K562 (cell line): ENCODE results near the gene ZCWPW1. TPM values are rescaled to one million over a fixed set of nuclear protein-coding genes. Genes with fewer than 3 reads are reported as not detected.

Experiments used
- CCAR2 ChIP-seq: fragments of 200-400 bp; formaldehyde crosslinking; IDR thresholded peaks from 2 replicates; pipeline ENCODE4 v1.6.1; 2017; ENCODE audit warnings: mild to moderate bottlenecking, low read depth, low read length
- EHMT2 ChIP-seq: fragments of 450-650 bp; IDR thresholded peaks from 2 replicates; pipeline ENCODE4 v1.6.1; 2018; ENCODE audit warnings: antibody characterized with exemption
- NR4A1 ChIP-seq, 2 experiments: fragments of 250-450 bp in 1 of 2; fragments of 450-650 bp in 1 of 2; sonication (Bioruptor Pico) in 1 of 2; IDR thresholded peaks; 2 replicates each; pipeline versions ENCODE4 v1.4.0 to v1.6.1; 2016 to 2020; ENCODE audit warnings: mild to moderate bottlenecking in 2 of 2, missing compliant biosample characterization in 1 of 2, missing genetic modification characterization in 1 of 2, moderate library complexity in 1 of 2
- SP2 ChIP-seq: IDR thresholded peaks from 2 replicates; pipeline ENCODE4 v1.6.1; 2011; ENCODE audit warnings: mild to moderate bottlenecking, low read depth, low read length, moderate library complexity; ENCODE audit not compliant: poor library complexity, severe bottlenecking; ENCODE audit errors: extremely low read depth
- TAF1 ChIP-seq: IDR thresholded peaks from 2 replicates; pipeline ENCODE4 v1.6.1; 2011; ENCODE audit warnings: mild to moderate bottlenecking, low read length, moderate library complexity; ENCODE audit not compliant: insufficient read depth, control insufficient read depth, severe bottlenecking; ENCODE audit errors: extremely low read depth
- ZNF75A ChIP-seq: fragments of 450-650 bp; formaldehyde crosslinking; IDR thresholded peaks from 2 replicates; pipeline ENCODE4 v1.4.0; 2020; ENCODE audit warnings: mild to moderate bottlenecking
- polyA plus RNA-seq, 8 experiments: library from polyadenylated mRNA; depleted of rRNA in 4 of 8; stranded (reverse) in 5 of 8; unstranded in 3 of 8; fragments of >200 nt; fragmentation: Nextera tagmentation in 2 of 8; fragmentation: Illumina TruSeq in 1 of 8; extraction: Ambion mirVana in 2 of 8; extraction: Trizol in 1 of 8; gene quantifications; 2 replicates each; pipeline versions ENCODE4 v1.2.1 to v1.2.3, GENCODE V29; 2011 to 2014; ENCODE audit warnings: inconsistent platforms in 1 of 8, missing spikeins in 1 of 8
- total RNA-seq, 7 experiments: library from RNA; depleted of rRNA in 6 of 7; stranded (reverse); fragments of >200 nt in 6 of 7; fragmentation: Illumina TruSeq in 2 of 7; extraction: Trizol in 2 of 7; gene quantifications; 2 replicates each; pipeline versions ENCODE4 v1.2.1 to v1.2.3, GENCODE V29; 2011 to 2021; ENCODE audit warnings: low replicate concordance in 1 of 7
- TF ChIP-seq, protein P1 (sequence below): fragments of 450-650 bp; IDR thresholded peaks from 2 replicates; pipeline ENCODE4 v1.6.1; 2014; ENCODE audit warnings: low read depth, mild to moderate bottlenecking, moderate library complexity, borderline replicate concordance
- TF ChIP-seq, protein P2 (sequence below): fragments of 450-650 bp; formaldehyde crosslinking; IDR thresholded peaks from 2 replicates; pipeline ENCODE4 v1.4.0; 2022; ENCODE audit warnings: missing genetic modification characterization
- TF ChIP-seq, protein P3 (sequence below): fragments of 250-450 bp; sonication (Bioruptor Pico); IDR thresholded peaks from 2 replicates; pipeline ENCODE4 v1.4.0; 2020; ENCODE audit warnings: borderline replicate concordance
- TF ChIP-seq, protein P4 (sequence below): sonication (generic); formaldehyde crosslinking; IDR thresholded peaks from 2 replicates; pipeline ENCODE4 v1.8.1; 2023; ENCODE audit warnings: mild to moderate bottlenecking, missing genetic modification reagents

Gene ZCWPW1
- total and polyA plus RNA-seq, 9 of the 15 experiments (the other 6 are each of a cell fraction or from before 2014, with no cell fraction given), result 0.18 to 1.7 (median 1.2) TPM

DNA sequence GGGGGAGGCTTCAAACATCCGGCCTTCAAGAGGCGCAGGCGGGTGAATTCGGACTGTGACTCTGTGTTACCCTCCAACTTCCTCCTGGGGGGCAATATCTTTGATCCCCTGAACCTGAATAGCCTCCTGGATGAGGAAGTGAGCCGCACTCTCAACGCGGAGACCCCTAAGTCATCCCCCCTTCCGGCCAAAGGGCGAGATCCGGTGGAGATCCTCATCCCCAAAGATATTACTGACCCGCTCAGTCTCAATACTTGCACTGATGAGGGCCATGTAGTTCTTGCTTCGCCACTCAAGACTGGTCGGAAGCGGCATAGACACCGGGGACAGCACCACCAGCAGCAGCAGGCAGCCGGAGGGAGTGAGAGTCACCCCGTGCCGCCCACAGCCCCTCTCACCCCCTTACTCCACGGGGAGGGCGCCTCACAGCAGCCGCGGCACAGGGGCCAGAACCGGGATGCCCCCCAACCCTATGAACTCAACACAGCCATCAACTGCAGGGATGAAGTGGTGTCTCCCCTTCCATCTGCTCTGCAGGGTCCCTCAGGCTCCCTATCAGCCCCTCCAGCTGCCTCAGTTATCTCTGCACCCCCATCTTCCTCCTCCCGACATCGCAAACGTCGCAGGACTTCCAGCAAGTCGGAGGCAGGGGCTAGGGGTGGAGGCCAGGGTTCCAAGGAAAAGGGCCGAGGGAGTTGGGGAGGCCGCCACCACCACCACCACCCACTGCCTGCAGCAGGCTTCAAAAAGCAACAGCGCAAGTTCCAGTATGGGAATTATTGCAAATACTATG lies 2.2 kb upstream of the ZCWPW1 start (continued):
- TF ChIP-seq, protein P1, sequence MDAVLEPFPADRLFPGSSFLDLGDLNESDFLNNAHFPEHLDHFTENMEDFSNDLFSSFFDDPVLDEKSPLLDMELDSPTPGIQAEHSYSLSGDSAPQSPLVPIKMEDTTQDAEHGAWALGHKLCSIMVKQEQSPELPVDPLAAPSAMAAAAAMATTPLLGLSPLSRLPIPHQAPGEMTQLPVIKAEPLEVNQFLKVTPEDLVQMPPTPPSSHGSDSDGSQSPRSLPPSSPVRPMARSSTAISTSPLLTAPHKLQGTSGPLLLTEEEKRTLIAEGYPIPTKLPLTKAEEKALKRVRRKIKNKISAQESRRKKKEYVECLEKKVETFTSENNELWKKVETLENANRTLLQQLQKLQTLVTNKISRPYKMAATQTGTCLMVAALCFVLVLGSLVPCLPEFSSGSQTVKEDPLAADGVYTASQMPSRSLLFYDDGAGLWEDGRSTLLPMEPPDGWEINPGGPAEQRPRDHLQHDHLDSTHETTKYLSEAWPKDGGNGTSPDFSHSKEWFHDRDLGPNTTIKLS, result no peak
- TF ChIP-seq CCAR2 (no peak), EHMT2 (no peak), NR4A1 (CRISPR knock-in tag; IDR thresholded peaks at IDR 0.05) (no peak), NR4A1 (tag; IDR thresholded peaks at IDR 0.05) (no peak), ZNF75A (CRISPR knock-in tag) (no peak), SP2 (no peak), TAF1 (no peak)
- TF ChIP-seq, protein P2, sequence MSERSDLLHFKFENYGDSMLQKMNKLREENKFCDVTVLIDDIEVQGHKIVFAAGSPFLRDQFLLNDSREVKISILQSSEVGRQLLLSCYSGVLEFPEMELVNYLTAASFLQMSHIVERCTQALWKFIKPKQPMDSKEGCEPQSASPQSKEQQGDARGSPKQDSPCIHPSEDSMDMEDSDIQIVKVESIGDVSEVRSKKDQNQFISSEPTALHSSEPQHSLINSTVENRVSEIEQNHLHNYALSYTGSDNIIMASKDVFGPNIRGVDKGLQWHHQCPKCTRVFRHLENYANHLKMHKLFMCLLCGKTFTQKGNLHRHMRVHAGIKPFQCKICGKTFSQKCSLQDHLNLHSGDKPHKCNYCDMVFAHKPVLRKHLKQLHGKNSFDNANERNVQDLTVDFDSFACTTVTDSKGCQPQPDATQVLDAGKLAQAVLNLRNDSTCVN (CRISPR knock-in tag), result no peak
- TF ChIP-seq, protein P3, sequence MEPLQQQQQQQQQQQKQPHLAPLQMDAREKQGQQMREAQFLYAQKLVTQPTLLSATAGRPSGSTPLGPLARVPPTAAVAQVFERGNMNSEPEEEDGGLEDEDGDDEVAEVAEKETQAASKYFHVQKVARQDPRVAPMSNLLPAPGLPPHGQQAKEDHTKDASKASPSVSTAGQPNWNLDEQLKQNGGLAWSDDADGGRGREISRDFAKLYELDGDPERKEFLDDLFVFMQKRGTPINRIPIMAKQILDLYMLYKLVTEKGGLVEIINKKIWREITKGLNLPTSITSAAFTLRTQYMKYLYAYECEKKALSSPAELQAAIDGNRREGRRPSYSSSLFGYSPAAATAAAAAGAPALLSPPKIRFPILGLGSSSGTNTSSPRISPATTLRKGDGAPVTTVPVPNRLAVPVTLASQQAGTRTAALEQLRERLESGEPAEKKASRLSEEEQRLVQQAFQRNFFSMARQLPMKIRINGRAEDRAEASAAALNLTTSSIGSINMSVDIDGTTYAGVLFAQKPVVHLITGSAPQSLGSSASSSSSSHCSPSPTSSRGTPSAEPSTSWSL, result no peak
- TF ChIP-seq, protein P4, sequence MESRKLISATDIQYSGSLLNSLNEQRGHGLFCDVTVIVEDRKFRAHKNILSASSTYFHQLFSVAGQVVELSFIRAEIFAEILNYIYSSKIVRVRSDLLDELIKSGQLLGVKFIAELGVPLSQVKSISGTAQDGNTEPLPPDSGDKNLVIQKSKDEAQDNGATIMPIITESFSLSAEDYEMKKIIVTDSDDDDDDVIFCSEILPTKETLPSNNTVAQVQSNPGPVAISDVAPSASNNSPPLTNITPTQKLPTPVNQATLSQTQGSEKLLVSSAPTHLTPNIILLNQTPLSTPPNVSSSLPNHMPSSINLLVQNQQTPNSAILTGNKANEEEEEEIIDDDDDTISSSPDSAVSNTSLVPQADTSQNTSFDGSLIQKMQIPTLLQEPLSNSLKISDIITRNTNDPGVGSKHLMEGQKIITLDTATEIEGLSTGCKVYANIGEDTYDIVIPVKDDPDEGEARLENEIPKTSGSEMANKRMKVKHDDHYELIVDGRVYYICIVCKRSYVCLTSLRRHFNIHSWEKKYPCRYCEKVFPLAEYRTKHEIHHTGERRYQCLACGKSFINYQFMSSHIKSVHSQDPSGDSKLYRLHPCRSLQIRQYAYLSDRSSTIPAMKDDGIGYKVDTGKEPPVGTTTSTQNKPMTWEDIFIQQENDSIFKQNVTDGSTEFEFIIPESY, result no peak; the same call in 1 of the 2 replicates
